Suprapubic skin (tissue), 4 donors: ENCODE measurements around the gene GSKIP. TPM values are rescaled to one million over a fixed set of nuclear protein-coding genes. Genes with fewer than 3 reads are reported as not detected.

ENCODE experiments used
- DNase-seq, 2 donors: peaks; one replicate each; pipeline ENCODE4 v3.0.0-alpha.2; 2019; ENCODE audit warnings: low spot score in 2 of 2
- H3K27ac ChIP-seq: fragments of 200-600 bp; sonication (generic); one replicate; pipeline ENCODE4 v1.5.1; 2019
- H3K27me3 ChIP-seq: fragments of 200-600 bp; sonication (generic); one replicate; pipeline ENCODE4 v1.5.1; 2019
- H3K36me3 ChIP-seq: fragments of 200-600 bp; sonication (generic); one replicate; pipeline ENCODE4 v1.5.1; 2019
- H3K4me1 ChIP-seq: fragments of 200-600 bp; sonication (generic); one replicate; pipeline ENCODE4 v1.5.1; 2019
- H3K4me3 ChIP-seq: fragments of 200-600 bp; sonication (generic); one replicate; pipeline ENCODE4 v1.5.1; 2019; ENCODE audit warnings: mild to moderate bottlenecking
- H3K9me3 ChIP-seq: fragments of 200-600 bp; sonication (generic); one replicate; pipeline ENCODE4 v1.5.1; 2019
- EP300 ChIP-seq: sonication (generic); formaldehyde crosslinking; IDR thresholded peaks from one replicate; pipeline ENCODE4 v1.6.1; 2017; ENCODE audit warnings: antibody characterized with exemption
- POLR2A ChIP-seq, 2 donors: fragments of 450-650 bp; IDR thresholded peaks; one replicate each; pipeline ENCODE4 v1.6.1; 2017; ENCODE audit warnings: antibody characterized with exemption in 2 of 2, mild to moderate bottlenecking in 2 of 2, moderate library complexity in 2 of 2
- POLR2AphosphoS5 ChIP-seq, 3 donors: sonication (generic); formaldehyde crosslinking; IDR thresholded peaks; one replicate each; pipeline ENCODE4 v1.6.1; 2017; ENCODE audit warnings: antibody characterized with exemption in 3 of 3
- WGBS: methylation state at CpG from one replicate; pipeline ENCODE4 v1.1.5; 2018; 5-methylcytosine and 5-hydroxymethylcytosine counted together
- total RNA-seq, 4 donors: library from RNA; depleted of rRNA; stranded (reverse); fragments of >200 nt; gene quantifications; one replicate each; pipeline ENCODE4 v1.1.0, GENCODE V29; 2016
- TF ChIP-seq, protein P1 (sequence below), 2 donors: fragments of 200-600 bp in 1 of 2; fragments of 450-650 bp in 1 of 2; sonication (generic) in 1 of 2; IDR thresholded peaks; one replicate each; pipeline ENCODE4 v1.5.1; 2016 to 2019; ENCODE audit warnings: antibody characterized with exemption in 2 of 2, mild to moderate bottlenecking in 1 of 2, moderate library complexity in 1 of 2

The GSKIP gene
- total RNA-seq, 4 donors from 2014 or later = 7.9 to 50.1 (median 24.7) TPM

DNA sequence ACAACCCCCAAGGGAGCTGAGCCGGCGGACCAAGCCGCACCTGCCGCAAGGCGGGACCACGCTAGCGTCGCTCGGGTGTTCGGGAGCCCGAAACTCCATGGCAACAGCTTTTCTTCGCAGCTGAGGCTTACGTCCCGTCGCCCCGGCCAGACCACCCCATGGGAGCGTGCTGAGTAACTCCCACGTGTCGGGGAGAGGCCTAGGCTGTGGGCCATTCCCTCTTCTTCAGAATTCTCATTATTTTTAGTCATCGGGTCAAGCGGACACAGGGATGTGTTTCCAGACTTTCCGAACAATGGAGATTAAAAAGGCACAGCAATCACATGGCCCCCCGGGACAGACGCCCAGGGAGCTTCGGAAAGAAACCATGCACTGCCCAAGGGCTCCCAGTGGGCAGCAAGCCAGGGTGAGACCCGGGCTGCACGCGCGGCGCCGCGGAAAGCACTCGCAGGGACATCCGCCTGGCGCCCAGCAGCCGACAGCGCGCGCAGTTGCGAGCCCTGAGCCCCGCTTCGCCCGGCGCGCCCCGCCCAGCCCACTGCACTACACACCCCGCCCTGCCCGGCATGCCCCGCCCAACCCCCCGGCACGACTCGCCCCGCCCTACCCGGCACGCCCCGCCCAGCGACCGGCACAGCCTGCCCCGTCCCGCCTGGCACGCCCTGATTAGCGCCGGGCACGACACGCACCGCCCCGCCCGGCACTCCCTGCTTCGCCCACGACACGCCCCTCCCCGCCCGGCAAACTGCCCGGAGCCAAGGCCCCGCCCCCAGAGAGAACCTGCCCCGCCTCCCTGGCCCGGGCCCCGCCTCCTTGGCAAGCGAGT lies 28.2 kb downstream of the GSKIP start:
- Histone ChIP-seq H3K27ac (peak overlapping the region; percentile 63), H3K4me3 (peak overlapping the region; percentile 85), H3K9me3 (no peaks in the 10 kb centered on the region), H3K4me1 (peaks cover 17% of the 10 kb centered on the region), H3K27me3 (no peaks in the 10 kb centered on the region), H3K36me3 (peaks cover 3% of the 10 kb centered on the region)
- TF ChIP-seq POLR2A (IDR thresholded peaks at IDR 0.05) (no peak), POLR2AphosphoS5 (IDR thresholded peaks at IDR 0.05) (no peak), EP300 (no peak)
- TF ChIP-seq, protein P1, sequence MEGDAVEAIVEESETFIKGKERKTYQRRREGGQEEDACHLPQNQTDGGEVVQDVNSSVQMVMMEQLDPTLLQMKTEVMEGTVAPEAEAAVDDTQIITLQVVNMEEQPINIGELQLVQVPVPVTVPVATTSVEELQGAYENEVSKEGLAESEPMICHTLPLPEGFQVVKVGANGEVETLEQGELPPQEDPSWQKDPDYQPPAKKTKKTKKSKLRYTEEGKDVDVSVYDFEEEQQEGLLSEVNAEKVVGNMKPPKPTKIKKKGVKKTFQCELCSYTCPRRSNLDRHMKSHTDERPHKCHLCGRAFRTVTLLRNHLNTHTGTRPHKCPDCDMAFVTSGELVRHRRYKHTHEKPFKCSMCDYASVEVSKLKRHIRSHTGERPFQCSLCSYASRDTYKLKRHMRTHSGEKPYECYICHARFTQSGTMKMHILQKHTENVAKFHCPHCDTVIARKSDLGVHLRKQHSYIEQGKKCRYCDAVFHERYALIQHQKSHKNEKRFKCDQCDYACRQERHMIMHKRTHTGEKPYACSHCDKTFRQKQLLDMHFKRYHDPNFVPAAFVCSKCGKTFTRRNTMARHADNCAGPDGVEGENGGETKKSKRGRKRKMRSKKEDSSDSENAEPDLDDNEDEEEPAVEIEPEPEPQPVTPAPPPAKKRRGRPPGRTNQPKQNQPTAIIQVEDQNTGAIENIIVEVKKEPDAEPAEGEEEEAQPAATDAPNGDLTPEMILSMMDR (IDR thresholded peaks at IDR 0.05) = no peak
- DNase-seq = peak; percentile 97 to 98
- WGBS = under 1% methylated on average over 28 of the region's 79 CpGs

GRCh38 chr14:96393071-96393691 lies 29.9 kb downstream of the GSKIP start:
- TF ChIP-seq POLR2AphosphoS5 (IDR thresholded peaks at IDR 0.05) (no peak), POLR2A (IDR thresholded peaks at IDR 0.05) (no peak), EP300 (no peak)
- TF ChIP-seq, protein P1 (IDR thresholded peaks at IDR 0.05) = no peak
- WGBS = 78% methylated on average over 5 of the region's 5 CpGs

DNA sequence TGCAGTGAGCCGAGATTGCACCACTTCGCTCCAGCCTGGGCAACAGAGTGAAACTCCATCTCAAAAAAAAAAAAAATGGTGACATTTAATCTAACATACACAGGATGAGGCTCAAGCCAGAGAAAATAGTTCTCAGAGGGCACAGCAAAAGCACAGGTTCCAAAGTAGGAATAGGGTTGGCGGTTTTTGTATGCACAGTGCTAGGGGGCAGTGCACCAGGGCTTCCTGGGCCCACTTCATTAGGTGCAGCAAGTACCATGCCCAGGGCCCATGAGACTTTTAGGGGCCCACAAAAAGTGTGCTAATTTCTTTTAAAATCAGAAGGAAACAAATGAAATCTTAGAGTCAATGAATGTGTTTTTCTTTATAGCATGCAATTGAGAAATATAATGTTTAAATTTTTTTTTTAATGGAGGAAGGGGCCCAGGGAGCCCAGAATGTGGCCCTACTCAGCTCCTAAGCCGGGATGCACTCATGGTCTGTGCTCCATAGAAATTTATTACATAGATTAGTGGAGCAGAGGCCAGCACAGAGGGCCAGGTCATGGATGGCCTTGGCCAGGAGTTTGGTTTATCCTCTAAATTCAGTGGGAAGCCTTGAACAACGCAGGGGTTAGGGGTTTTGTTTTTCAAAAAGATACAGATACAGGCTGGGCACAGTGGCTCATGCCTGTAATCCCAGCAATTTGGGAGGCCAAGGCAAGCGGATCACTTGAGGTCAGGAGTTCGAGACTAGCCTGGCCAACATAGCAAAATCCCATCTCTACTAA lies 30.9 kb downstream of the GSKIP start:
- H3K27me3 ChIP-seq = no peaks in the 10 kb centered on the region
- H3K4me1 ChIP-seq = peaks cover 17% of the 10 kb centered on the region
- no peak for DNase-seq
- H3K36me3 ChIP-seq = no peaks in the 10 kb centered on the region
- H3K9me3 ChIP-seq = no peaks in the 10 kb centered on the region
- no peak overlapping the region for H3K27ac ChIP-seq
- H3K4me3 ChIP-seq = no peak overlapping the region
- WGBS = 90% methylated on average over 7 of the region's 7 CpGs
- TF ChIP-seq POLR2A (IDR thresholded peaks at IDR 0.05) = no peak
- no peak for TF ChIP-seq EP300
- TF ChIP-seq, protein P1 (IDR thresholded peaks at IDR 0.05) = no peak
- TF ChIP-seq POLR2AphosphoS5 (IDR thresholded peaks at IDR 0.05) = no peak

More at GRCh38 chr14:96393071-96393691, 29.9 kb downstream of the GSKIP start:
- Histone ChIP-seq H3K27ac (no peak overlapping the region), H3K4me3 (no peak overlapping the region), H3K27me3 (no peaks in the 10 kb centered on the region), H3K36me3 (no peaks in the 10 kb centered on the region), H3K4me1 (peaks cover 17% of the 10 kb centered on the region), H3K9me3 (no peaks in the 10 kb centered on the region)
- no peak for DNase-seq

GRCh38 chr14:96398432-96398831 lies 35.1 kb downstream of the GSKIP start:
- no peak for DNase-seq
- WGBS = 92% methylated on average over 8 of the region's 8 CpGs
- no peaks in the 10 kb centered on the region for H3K27me3 ChIP-seq
- no peak overlapping the region for H3K4me3 ChIP-seq
- no peaks in the 10 kb centered on the region for H3K4me1 ChIP-seq
- no peaks in the 10 kb centered on the region for H3K9me3 ChIP-seq
- H3K36me3 ChIP-seq = no peaks in the 10 kb centered on the region
- TF ChIP-seq POLR2A (IDR thresholded peaks at IDR 0.05) (no peak), POLR2AphosphoS5 (IDR thresholded peaks at IDR 0.05) (no peak)
- no peak overlapping the region for H3K27ac ChIP-seq

- 87% methylated on average over 5 of the region's 5 CpGs for WGBS
- no peak for DNase-seq
These were observed 35.6 kb downstream of the GSKIP start for GRCh38 chr14:96398921-96399320.

More at GRCh38 chr14:96398921-96399320, 35.6 kb downstream of the GSKIP start:
- no peaks in the 10 kb centered on the region for H3K4me1 ChIP-seq
- H3K4me3 ChIP-seq = no peak overlapping the region
- no peaks in the 10 kb centered on the region for H3K36me3 ChIP-seq
- no peaks in the 10 kb centered on the region for H3K27me3 ChIP-seq
- no peak overlapping the region for H3K27ac ChIP-seq
- TF ChIP-seq, protein P1 (IDR thresholded peaks at IDR 0.05) = no peak
- no peaks in the 10 kb centered on the region for H3K9me3 ChIP-seq
